ENCODE data around the gene NFKB1. TPM values are rescaled to one million over a fixed set of nuclear protein-coding genes. Genes with fewer than 3 reads are reported as not detected.

The NFKB1 gene
- total RNA-seq, 1 donor from 2014 or later = 32.2 TPM

- no peak for DNase-seq
These were observed 32.2 kb downstream of the NFKB1 start for GRCh38 chr4:102533348-102533747.

GRCh38 chr4:102533904-102534303 is 32.7 kb downstream of the NFKB1 start:
- DNase-seq = no peak

GRCh38 chr4:102534845-102535244 is 33.7 kb downstream of the NFKB1 start:
- DNase-seq = no peak

GRCh38 chr4:102535398-102536082 is 34.4 kb downstream of the NFKB1 start:
- DNase-seq = no peak

- DNase-seq = no peak
These were observed 35.6 kb downstream of the NFKB1 start for GRCh38 chr4:102536768-102537167.

GRCh38 chr4:102537269-102537668 is 36.1 kb downstream of the NFKB1 start:
- peak; percentile 44 for DNase-seq

GRCh38 chr4:102541697-102542096 is 40.5 kb downstream of the NFKB1 start:
- DNase-seq = no peak

- DNase-seq = no peak
These were observed 42.1 kb downstream of the NFKB1 start for GRCh38 chr4:102543030-102543928.

- DNase-seq = no peak
These were observed 45.5 kb downstream of the NFKB1 start for GRCh38 chr4:102546635-102547034.

- no peak for DNase-seq
These were observed 46.8 kb downstream of the NFKB1 start for GRCh38 chr4:102547973-102548372.

GRCh38 chr4:102551958-102552565 is 50.9 kb downstream of the NFKB1 start:
- peak; percentile 17 for DNase-seq

- DNase-seq = no peak
These were observed 51.6 kb downstream of the NFKB1 start for GRCh38 chr4:102552781-102553180.

GRCh38 chr4:102553982-102554381 is 52.8 kb downstream of the NFKB1 start:
- no peak for DNase-seq

- peak; percentile 81 for DNase-seq
These were observed 53.3 kb downstream of the NFKB1 start for GRCh38 chr4:102554482-102554881.

- peak; percentile 32 for DNase-seq
These were observed 53.8 kb downstream of the NFKB1 start for GRCh38 chr4:102554992-102555391.

- DNase-seq = no peak
These were observed 56.5 kb downstream of the NFKB1 start for GRCh38 chr4:102557636-102558035.

- no peak for DNase-seq
These were observed 59.0 kb downstream of the NFKB1 start for GRCh38 chr4:102560115-102560514.

GRCh38 chr4:102560571-102561341 is 59.6 kb downstream of the NFKB1 start:
- no peak for DNase-seq

GRCh38 chr4:102563000-102563399 is 61.8 kb downstream of the NFKB1 start:
- no peak for DNase-seq

GRCh38 chr4:102564399-102565059 is 63.4 kb downstream of the NFKB1 start:
- peak; percentile 9 for DNase-seq

- DNase-seq = no peak
These were observed 64.5 kb downstream of the NFKB1 start for GRCh38 chr4:102565696-102566095.

- DNase-seq = no peak
These were observed 65.3 kb downstream of the NFKB1 start for GRCh38 chr4:102566426-102566825.
